Activated T-helper 1 cell treated with Interleukin-2 at 50 U/mL for 16 hours (primary cell): Measurements from ENCODE around the gene PSAPL1.

ENCODE experiments used
- DNase-seq: peaks from one replicate; pipeline ENCODE4 v3.0.0-alpha.2; 2020; ENCODE audit warnings: low read depth

PSAPL1 gene

GRCh38 chr4:7434766-7435150, at the start of gene PSAPL1:
PSAPL1 (minus strand) TSS chr4:7434930; CDS start chr4:7434879, 51 bp downstream.
- DNase-seq: no peak

- DNase-seq: no peak
Measured at GRCh38 chr4:7481227-7481626, 46.5 kb upstream of the PSAPL1 start.

- DNase-seq: no peak
Measured at GRCh38 chr4:7480423-7480822, 45.7 kb upstream of the PSAPL1 start.

- no peak for DNase-seq
Measured at GRCh38 chr4:7478665-7479064, 43.9 kb upstream of the PSAPL1 start.

- no peak for DNase-seq
Measured at GRCh38 chr4:7477695-7478094, 43.0 kb upstream of the PSAPL1 start.

GRCh38 chr4:7476820-7477219, 42.1 kb upstream of the PSAPL1 start:
- DNase-seq: no peak

- no peak for DNase-seq
Measured at GRCh38 chr4:7475207-7475606, 40.5 kb upstream of the PSAPL1 start.

GRCh38 chr4:7474320-7474719, 39.6 kb upstream of the PSAPL1 start:
- no peak for DNase-seq

- DNase-seq: no peak
Measured at GRCh38 chr4:7473081-7473480, 38.4 kb upstream of the PSAPL1 start.

GRCh38 chr4:7472442-7473013, 37.8 kb upstream of the PSAPL1 start:
- no peak for DNase-seq

GRCh38 chr4:7470522-7471128, 35.9 kb upstream of the PSAPL1 start:
- no peak for DNase-seq

GRCh38 chr4:7470111-7470510, 35.4 kb upstream of the PSAPL1 start:
- DNase-seq: no peak

GRCh38 chr4:7469023-7469422, 34.3 kb upstream of the PSAPL1 start:
- DNase-seq: no peak

- no peak for DNase-seq
Measured at GRCh38 chr4:7467471-7467870, 32.7 kb upstream of the PSAPL1 start.

- no peak for DNase-seq
Measured at GRCh38 chr4:7466904-7467303, 32.2 kb upstream of the PSAPL1 start.

GRCh38 chr4:7466215-7466614, 31.5 kb upstream of the PSAPL1 start:
- DNase-seq: no peak

GRCh38 chr4:7465017-7465416, 30.3 kb upstream of the PSAPL1 start:
- DNase-seq: no peak

- no peak for DNase-seq
Measured at GRCh38 chr4:7464259-7464655, 29.5 kb upstream of the PSAPL1 start.

- no peak for DNase-seq
Measured at GRCh38 chr4:7463566-7464258, 29.0 kb upstream of the PSAPL1 start.

- DNase-seq: no peak
Measured at GRCh38 chr4:7462509-7462971, 27.8 kb upstream of the PSAPL1 start.

- no peak for DNase-seq
Measured at GRCh38 chr4:7461230-7461629, 26.5 kb upstream of the PSAPL1 start.

GRCh38 chr4:7460566-7460965, 25.8 kb upstream of the PSAPL1 start:
- no peak for DNase-seq

GRCh38 chr4:7459471-7459870, 24.7 kb upstream of the PSAPL1 start:
- no peak for DNase-seq

GRCh38 chr4:7458477-7458876, 23.7 kb upstream of the PSAPL1 start:
- DNase-seq: no peak
